Measurements from ENCODE around the gene FAM163B.

FAM163B gene

GRCh38 chr9:133609311-133610098, at the start of gene FAM163B:
TSS of gene FAM163B (minus strand) at chr9:133609389. CDS start at chr9:133580223, 29,166 bp downstream.
- TF ChIP-seq POLR2AphosphoS5 (IDR thresholded peaks at IDR 0.05; ENCODE audit: borderline replicate concordance, low read depth, low read length) = no peak
- no peak for TF ChIP-seq FOXP2 (optimal IDR thresholded peaks at IDR 0.05; ENCODE audit: control extremely low read depth, extremely low read length, insufficient read depth)
- no peak for TF ChIP-seq EZH2 (IDR thresholded peaks at IDR 0.05)
- no peaks in the 10 kb centered on the region for H3K36me3 ChIP-seq (ENCODE audit: insufficient read depth, low read length)
- H3K9ac ChIP-seq (ENCODE audit: insufficient read length) = no peak within 1 kb of the TSS
- DNase-seq (ENCODE audit: low read depth, low spot score) = no peak
- H3K9me3 ChIP-seq (ENCODE audit: low read depth, low read length) = no peaks in the 10 kb centered on the region
- no peak within 1 kb of the TSS for H3K4me3 ChIP-seq
- H3K27ac ChIP-seq = no peak within 1 kb of the TSS

- H3K27ac ChIP-seq = no peak overlapping the region
- TF ChIP-seq EZH2 (IDR thresholded peaks at IDR 0.05) = no peak
- TF ChIP-seq POLR2AphosphoS5 (IDR thresholded peaks at IDR 0.05; ENCODE audit: borderline replicate concordance, low read depth, low read length) = no peak
- TF ChIP-seq FOXP2 (optimal IDR thresholded peaks at IDR 0.05; ENCODE audit: control extremely low read depth, extremely low read length, insufficient read depth) = no peak
- no peaks in the 10 kb centered on the region for H3K9me3 ChIP-seq (ENCODE audit: low read depth, low read length)
- no peak overlapping the region for H3K4me3 ChIP-seq
- no peaks in the 10 kb centered on the region for H3K36me3 ChIP-seq (ENCODE audit: insufficient read depth, low read length)
- no peak overlapping the region for H3K9ac ChIP-seq (ENCODE audit: insufficient read length)
- DNase-seq (ENCODE audit: low read depth, low spot score) = no peak
These were observed 48.0 kb upstream of the FAM163B start for GRCh38 chr9:133657120-133657661.

- no peak for TF ChIP-seq POLR2AphosphoS5 (IDR thresholded peaks at IDR 0.05; ENCODE audit: borderline replicate concordance, low read depth, low read length)
- TF ChIP-seq FOXP2 (optimal IDR thresholded peaks at IDR 0.05; ENCODE audit: control extremely low read depth, extremely low read length, insufficient read depth) = no peak
- no peak for TF ChIP-seq EZH2 (IDR thresholded peaks at IDR 0.05)
- no peak for DNase-seq (ENCODE audit: low read depth, low spot score)
- no peak overlapping the region for H3K9ac ChIP-seq (ENCODE audit: insufficient read length)
- no peaks in the 10 kb centered on the region for H3K36me3 ChIP-seq (ENCODE audit: insufficient read depth, low read length)
- H3K4me3 ChIP-seq = no peak overlapping the region
- H3K27ac ChIP-seq = no peak overlapping the region
- H3K9me3 ChIP-seq (ENCODE audit: low read depth, low read length) = no peaks in the 10 kb centered on the region
These were observed 47.3 kb upstream of the FAM163B start for GRCh38 chr9:133656211-133657119.

GRCh38 chr9:133655701-133656100, 46.5 kb upstream of the FAM163B start:
- Histone ChIP-seq H3K27ac (no peak overlapping the region), H3K9me3 (ENCODE audit: low read depth, low read length) (no peaks in the 10 kb centered on the region), H3K9ac (ENCODE audit: insufficient read length) (no peak overlapping the region), H3K36me3 (ENCODE audit: insufficient read depth, low read length) (no peaks in the 10 kb centered on the region), H3K4me3 (no peak overlapping the region)
- no peak for DNase-seq (ENCODE audit: low read depth, low spot score)
- TF ChIP-seq FOXP2 (optimal IDR thresholded peaks at IDR 0.05; ENCODE audit: control extremely low read depth, extremely low read length, insufficient read depth) = no peak
- no peak for TF ChIP-seq EZH2 (IDR thresholded peaks at IDR 0.05)
- TF ChIP-seq POLR2AphosphoS5 (IDR thresholded peaks at IDR 0.05; ENCODE audit: borderline replicate concordance, low read depth, low read length) = no peak

- Histone ChIP-seq H3K27ac (no peak overlapping the region), H3K9ac (ENCODE audit: insufficient read length) (no peak overlapping the region), H3K36me3 (ENCODE audit: insufficient read depth, low read length) (no peaks in the 10 kb centered on the region), H3K9me3 (ENCODE audit: low read depth, low read length) (no peaks in the 10 kb centered on the region), H3K4me3 (no peak overlapping the region)
- no peak for TF ChIP-seq POLR2AphosphoS5 (IDR thresholded peaks at IDR 0.05; ENCODE audit: borderline replicate concordance, low read depth, low read length)
- TF ChIP-seq FOXP2 (optimal IDR thresholded peaks at IDR 0.05; ENCODE audit: control extremely low read depth, extremely low read length, insufficient read depth) = no peak
- TF ChIP-seq EZH2 (IDR thresholded peaks at IDR 0.05) = no peak
- DNase-seq (ENCODE audit: low read depth, low spot score) = no peak
These were observed 45.8 kb upstream of the FAM163B start for GRCh38 chr9:133654736-133655657.

- H3K36me3 ChIP-seq (ENCODE audit: insufficient read depth, low read length) = no peaks in the 10 kb centered on the region
- no peaks in the 10 kb centered on the region for H3K9me3 ChIP-seq (ENCODE audit: low read depth, low read length)
- TF ChIP-seq POLR2AphosphoS5 (IDR thresholded peaks at IDR 0.05; ENCODE audit: borderline replicate concordance, low read depth, low read length) (no peak), EZH2 (IDR thresholded peaks at IDR 0.05) (no peak), FOXP2 (optimal IDR thresholded peaks at IDR 0.05; ENCODE audit: control extremely low read depth, extremely low read length, insufficient read depth) (no peak)
- H3K9ac ChIP-seq (ENCODE audit: insufficient read length) = no peak overlapping the region
- DNase-seq (ENCODE audit: low read depth, low spot score) = no peak
- no peak overlapping the region for H3K27ac ChIP-seq
- H3K4me3 ChIP-seq = no peak overlapping the region
These were observed 44.4 kb upstream of the FAM163B start for GRCh38 chr9:133653638-133654037.

GRCh38 chr9:133650026-133650425, 40.8 kb upstream of the FAM163B start:
- Histone ChIP-seq H3K4me3 (no peak overlapping the region), H3K9me3 (ENCODE audit: low read depth, low read length) (no peaks in the 10 kb centered on the region), H3K27ac (no peak overlapping the region), H3K9ac (ENCODE audit: insufficient read length) (no peak overlapping the region), H3K36me3 (ENCODE audit: insufficient read depth, low read length) (no peaks in the 10 kb centered on the region)
- TF ChIP-seq EZH2 (IDR thresholded peaks at IDR 0.05) = no peak
- no peak for TF ChIP-seq POLR2AphosphoS5 (IDR thresholded peaks at IDR 0.05; ENCODE audit: borderline replicate concordance, low read depth, low read length)
- no peak for TF ChIP-seq FOXP2 (optimal IDR thresholded peaks at IDR 0.05; ENCODE audit: control extremely low read depth, extremely low read length, insufficient read depth)
- no peak for DNase-seq (ENCODE audit: low read depth, low spot score)

All from SK-N-MC (cell line).